HUES48 (cell line): ENCODE data around the gene TSPAN15.
"Not testable (repeated sequence)": the region's sequence is repeated elsewhere in the genome, so short reads cannot be mapped to it uniquely, and the experiment has no call there.

Experiments
- H3K27ac ChIP-seq: one replicate; pipeline ENCODE4 v1.7.0; 2013; ENCODE audit warnings: low read depth, low read length, inconsistent platforms
- H3K27me3 ChIP-seq: 2 replicates; pipeline ENCODE4 v1.6.1; 2013; ENCODE audit warnings: mild to moderate bottlenecking, low read length; ENCODE audit not compliant: control insufficient read depth, insufficient read depth
- H3K36me3 ChIP-seq: 2 replicates; pipeline ENCODE4 v1.6.1; 2013; ENCODE audit warnings: low read length; ENCODE audit not compliant: control insufficient read depth, insufficient read depth
- H3K4me1 ChIP-seq: 2 replicates; pipeline ENCODE4 v1.6.1; 2013; ENCODE audit warnings: mild to moderate bottlenecking, low read length; ENCODE audit not compliant: control insufficient read depth, insufficient read depth
- H3K4me3 ChIP-seq: 2 replicates; pipeline ENCODE4 v1.5.1; 2013; ENCODE audit warnings: mild to moderate bottlenecking, low read depth, low read length
- H3K9ac ChIP-seq: 2 replicates; pipeline ENCODE4 v1.6.1; 2013; ENCODE audit warnings: mild to moderate bottlenecking, low read depth, low read length, moderate library complexity
- H3K9me3 ChIP-seq: 2 replicates; pipeline ENCODE4 v1.6.1; 2013; ENCODE audit warnings: low read length; ENCODE audit not compliant: control insufficient read depth, insufficient read depth

TSPAN15 gene

DNA sequence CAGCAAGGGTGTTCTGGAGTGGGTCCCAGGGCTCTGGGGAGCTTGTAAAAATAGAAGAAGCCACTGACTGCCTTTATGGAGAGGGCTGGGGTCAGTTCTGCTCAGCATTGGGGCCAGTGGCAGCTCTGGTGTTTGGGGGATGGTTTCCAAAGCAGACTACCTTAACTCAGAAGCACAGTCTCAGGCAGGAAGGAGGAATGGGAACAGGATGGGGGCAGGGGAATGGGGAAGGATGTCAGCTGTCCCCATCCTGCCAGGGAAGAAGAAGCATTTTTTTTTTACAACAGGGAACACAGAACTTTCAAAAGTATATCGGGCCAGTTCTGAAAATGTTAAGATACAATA, 28.8 kb downstream of the TSPAN15 start:
- Histone ChIP-seq H3K9ac (no peak overlapping the region), H3K9me3 (no peaks in the 10 kb centered on the region), H3K27ac (no peak overlapping the region), H3K27me3 (no peaks in the 10 kb centered on the region), H3K36me3 (no peaks in the 10 kb centered on the region), H3K4me3 (no peak overlapping the region), H3K4me1 (no peaks in the 10 kb centered on the region)

DNA sequence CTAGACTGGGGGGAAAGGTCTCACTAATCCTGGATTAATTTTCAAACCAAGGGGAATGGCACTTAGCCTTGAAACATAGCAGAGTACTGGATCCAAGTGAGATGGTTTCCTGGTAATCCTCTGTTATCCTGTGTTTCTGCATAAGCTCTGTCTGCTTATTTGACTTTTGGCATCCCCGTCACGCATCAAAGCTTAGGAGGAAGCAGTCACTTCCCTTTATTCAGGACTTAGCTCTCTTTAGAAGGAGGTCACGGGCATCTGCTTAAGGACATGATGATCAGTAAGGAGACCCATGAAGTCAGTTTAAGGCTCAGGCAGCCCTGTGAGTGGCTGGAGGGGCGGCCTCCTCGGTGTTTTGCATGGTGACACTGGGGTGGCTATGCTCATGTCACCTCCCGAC, 30.0 kb downstream of the TSPAN15 start:
- Histone ChIP-seq H3K27ac (no peak overlapping the region), H3K4me1 (no peaks in the 10 kb centered on the region), H3K9me3 (no peaks in the 10 kb centered on the region), H3K9ac (no peak overlapping the region), H3K27me3 (no peaks in the 10 kb centered on the region), H3K36me3 (no peaks in the 10 kb centered on the region), H3K4me3 (no peak overlapping the region)

DNA sequence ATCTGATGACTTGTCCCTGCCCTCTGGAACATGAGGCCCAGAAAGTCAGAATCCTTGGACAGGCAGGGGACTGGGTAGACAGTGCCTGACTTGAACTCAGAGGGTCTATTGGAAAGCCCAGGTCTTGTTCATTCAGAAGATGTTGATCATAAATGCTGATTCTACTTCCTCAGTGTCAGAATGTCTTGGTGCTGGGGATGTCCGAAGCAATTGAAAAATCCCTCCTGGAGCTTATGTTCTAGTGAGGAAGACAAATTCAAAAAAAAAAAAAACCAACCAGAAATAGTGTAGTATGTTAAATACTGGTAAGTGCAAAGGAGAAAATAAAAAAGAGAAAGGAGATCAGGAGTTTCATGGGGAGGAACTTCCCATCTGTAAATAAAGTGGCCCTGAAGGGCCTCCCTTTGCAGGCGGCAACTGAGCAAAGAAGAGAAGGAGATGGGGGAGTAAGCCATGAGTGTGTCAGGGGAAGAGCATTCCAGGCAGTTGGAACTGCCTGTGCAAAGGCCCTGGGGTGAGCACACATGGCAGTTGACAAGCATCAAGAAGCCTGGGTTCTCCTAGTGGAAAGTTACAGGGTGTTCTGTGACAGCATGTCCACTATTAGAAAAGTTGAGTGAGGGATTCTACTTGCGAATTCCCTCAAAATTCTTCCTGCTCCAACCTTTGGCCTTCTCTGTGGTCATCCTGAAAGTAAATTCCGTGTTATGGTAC, 30.7 kb downstream of the TSPAN15 start:
- no peaks in the 10 kb centered on the region for H3K9me3 ChIP-seq

DNA sequence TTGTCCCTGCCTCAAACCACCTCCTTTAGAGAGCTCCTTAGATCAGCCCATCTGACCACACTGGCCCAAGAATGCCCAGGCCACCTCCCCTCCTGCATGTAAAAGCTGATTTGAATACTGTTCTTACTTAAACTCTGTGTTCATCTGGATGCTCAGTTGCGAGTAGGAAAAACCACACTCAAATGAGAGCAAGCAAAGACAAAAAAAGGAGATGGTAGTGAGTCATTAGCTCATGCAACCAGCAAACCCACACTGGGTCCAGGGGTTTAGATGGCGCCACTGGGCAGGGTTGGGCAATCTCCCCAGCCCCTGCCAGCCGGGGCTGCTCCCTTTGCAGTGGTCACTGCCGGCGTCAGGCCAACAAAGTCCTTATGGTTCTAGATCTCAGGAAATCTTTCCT, 32.7 kb downstream of the TSPAN15 start:
- H3K27me3 ChIP-seq, result no peaks in the 10 kb centered on the region
- H3K9me3 ChIP-seq, result no peaks in the 10 kb centered on the region; the same call in none of the 2 replicates
- H3K4me1 ChIP-seq, result no peaks in the 10 kb centered on the region
- no peak overlapping the region for H3K27ac ChIP-seq
- no peak overlapping the region for H3K9ac ChIP-seq
- no peak overlapping the region for H3K4me3 ChIP-seq
- no peaks in the 10 kb centered on the region for H3K36me3 ChIP-seq

More for the DNA sequence above, 30.7 kb downstream of the TSPAN15 start:
- Histone ChIP-seq H3K27me3 (no peaks in the 10 kb centered on the region), H3K4me1 (no peaks in the 10 kb centered on the region), H3K9ac (no peak overlapping the region), H3K27ac (no peak overlapping the region), H3K4me3 (no peak overlapping the region), H3K36me3 (no peaks in the 10 kb centered on the region)

DNA sequence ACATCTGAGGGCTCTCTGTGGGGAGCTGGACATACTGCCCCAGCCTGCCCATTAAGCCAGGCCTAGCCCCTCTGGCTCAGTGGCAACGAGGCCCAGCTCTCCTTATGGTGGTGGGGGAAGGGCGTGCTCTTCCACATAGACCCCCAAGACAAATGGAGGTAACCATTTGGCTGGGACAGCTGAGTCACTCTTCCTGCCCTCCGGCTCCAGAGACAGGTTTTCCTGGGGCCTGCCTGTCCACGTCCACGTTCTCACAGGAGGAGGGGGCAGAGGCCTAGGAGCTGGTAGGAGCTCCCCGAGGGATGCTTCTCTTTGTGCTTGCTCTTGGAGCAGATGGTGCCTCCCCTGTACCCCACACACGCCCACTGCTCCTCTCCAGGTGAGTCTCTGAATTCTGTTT, 33.5 kb downstream of the TSPAN15 start:
- Histone ChIP-seq H3K9me3 (peaks cover 6% of the 10 kb centered on the region), H3K36me3 (no peaks in the 10 kb centered on the region), H3K4me1 (no peaks in the 10 kb centered on the region), H3K4me3 (no peak overlapping the region), H3K9ac (no peak overlapping the region), H3K27me3 (no peaks in the 10 kb centered on the region), H3K27ac (no peak overlapping the region)

DNA sequence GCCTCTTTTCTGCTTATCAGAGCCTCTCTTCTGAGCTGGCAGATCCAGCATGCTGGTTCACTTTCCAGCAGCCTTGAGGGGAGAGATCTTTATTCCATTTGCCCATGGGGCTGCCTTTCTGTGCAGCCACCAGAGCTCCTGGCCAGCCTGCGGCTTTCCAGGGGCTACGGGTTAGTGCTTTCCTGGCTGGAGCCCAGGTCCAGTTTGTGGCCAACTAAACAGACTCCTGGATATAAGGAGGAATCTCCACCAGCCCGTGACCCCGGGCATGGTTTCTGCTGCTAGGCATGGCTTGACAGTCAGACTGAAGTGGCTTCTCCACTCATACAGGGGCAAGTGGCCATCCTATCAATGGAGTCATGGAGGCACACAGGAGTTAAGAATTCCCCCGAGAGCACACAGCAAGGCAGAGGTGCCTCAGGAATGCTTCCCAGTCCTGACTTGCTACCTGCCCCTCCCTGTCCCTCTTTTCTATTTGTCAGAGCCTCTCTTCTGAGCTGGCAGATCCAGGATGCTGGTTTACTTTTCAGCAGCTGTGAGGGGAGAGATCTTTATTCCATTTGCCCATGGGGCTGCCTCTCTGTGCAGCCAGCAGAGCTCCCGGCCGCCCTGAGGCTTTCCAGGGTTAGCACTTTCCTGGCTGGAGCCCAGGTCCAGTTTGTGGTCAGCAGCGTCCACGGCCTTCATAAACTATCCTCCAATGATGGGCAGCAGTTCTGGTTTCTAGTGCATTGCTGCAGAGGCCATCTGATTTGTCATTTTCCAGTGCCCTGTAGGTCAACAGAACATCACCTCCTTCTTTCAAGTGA, 35.9 kb downstream of the TSPAN15 start:
- H3K4me1 ChIP-seq, result no peaks in the 10 kb centered on the region
- no peak overlapping the region for H3K4me3 ChIP-seq
- H3K36me3 ChIP-seq, result no peaks in the 10 kb centered on the region
- peaks cover 8% of the 10 kb centered on the region for H3K9me3 ChIP-seq
- no peak overlapping the region for H3K9ac ChIP-seq
- H3K27me3 ChIP-seq, result no peaks in the 10 kb centered on the region
- no peak overlapping the region for H3K27ac ChIP-seq

DNA sequence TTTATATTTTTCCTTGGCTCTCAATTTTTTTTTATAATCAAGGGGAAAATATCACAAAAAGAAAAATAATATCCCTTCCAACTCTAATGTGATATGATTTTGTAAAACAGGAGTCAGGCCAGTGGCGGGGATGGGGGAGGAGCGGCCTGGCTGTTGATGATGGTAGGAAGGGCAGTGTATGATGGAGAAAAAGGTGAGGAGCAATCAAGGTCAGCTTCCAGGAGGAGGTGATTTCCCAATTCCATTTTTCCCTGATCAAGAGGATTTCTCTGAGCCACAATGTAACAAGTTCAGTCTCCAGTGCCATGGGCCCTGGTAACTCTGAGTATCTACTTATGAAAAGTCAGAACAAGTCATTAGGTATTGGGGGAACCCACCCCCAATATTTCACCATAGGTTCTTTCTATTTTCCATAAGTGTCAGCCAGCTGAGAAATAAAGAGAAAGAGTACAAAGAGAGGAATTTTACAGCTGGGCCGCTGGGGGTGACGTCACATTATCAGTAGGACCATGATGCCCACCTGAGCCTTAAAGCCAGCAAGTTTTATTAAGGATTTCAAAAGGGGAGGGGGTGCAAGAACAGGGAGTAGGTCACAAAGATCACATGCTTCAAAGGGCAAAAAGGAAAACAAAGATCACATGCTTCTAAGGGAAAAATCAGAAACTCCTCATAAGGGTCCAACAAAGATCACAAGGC, 37.0 kb downstream of the TSPAN15 start:
- not testable (repeated sequence) for H3K36me3 ChIP-seq, H3K9me3 ChIP-seq, H3K27ac ChIP-seq, H3K4me1 ChIP-seq, H3K27me3 ChIP-seq, H3K9ac ChIP-seq, H3K4me3 ChIP-seq

DNA sequence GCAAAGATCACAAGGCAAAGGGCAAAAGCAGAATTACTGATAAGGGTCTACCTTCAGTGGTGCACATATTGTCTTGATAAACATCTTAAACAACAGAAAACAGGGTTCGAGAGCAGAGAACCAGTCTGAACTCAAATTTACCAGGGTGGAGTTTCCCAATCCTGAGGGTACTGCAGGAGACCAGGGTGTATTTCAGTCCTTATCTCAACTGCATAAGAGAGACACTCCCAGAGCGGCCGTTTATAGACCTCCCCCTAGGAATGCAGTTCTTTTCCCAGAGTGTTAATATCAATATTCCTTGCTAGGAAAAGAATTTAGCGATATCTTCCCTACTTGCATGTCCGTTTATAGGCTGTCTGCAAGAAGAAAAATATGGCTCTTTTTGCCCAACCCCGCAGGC, 37.6 kb downstream of the TSPAN15 start:
- not testable (repeated sequence) for H3K9me3 ChIP-seq, H3K27ac ChIP-seq, H3K36me3 ChIP-seq, H3K4me1 ChIP-seq, H3K4me3 ChIP-seq, H3K27me3 ChIP-seq, H3K9ac ChIP-seq

DNA sequence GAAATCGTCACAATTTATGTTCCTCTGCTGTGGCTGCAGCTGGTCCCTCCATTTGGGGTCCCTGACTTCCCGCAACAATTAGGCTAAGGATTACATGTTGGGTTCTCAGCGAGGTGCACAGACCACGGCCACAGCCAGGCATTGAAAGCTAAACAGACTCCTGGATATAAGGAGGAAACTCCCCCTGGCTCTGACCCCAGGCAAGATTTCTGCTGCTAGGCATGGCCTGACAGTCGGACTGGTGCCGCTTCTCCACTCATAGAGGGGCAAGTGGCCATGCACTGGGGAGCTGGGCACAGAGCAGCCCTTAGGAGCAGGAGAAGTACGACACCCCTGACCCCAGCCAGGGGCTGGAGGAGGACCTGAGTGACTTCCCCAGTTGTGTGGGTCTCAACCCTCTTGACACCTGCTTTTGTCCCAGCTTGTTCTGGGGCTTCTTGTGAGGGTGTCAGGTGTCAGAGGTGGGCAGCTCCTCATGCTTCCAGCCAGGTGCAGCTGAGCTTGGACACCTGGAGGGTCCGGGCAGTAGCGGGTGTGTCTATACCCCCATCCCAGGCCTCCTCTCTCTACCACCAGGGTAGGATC, 38.3 kb downstream of the TSPAN15 start:
- Histone ChIP-seq H3K9ac (no peak overlapping the region), H3K9me3 (peaks cover 8% of the 10 kb centered on the region), H3K27ac (no peak overlapping the region), H3K36me3 (no peaks in the 10 kb centered on the region), H3K27me3 (no peaks in the 10 kb centered on the region), H3K4me1 (no peaks in the 10 kb centered on the region), H3K4me3 (no peak overlapping the region)

DNA sequence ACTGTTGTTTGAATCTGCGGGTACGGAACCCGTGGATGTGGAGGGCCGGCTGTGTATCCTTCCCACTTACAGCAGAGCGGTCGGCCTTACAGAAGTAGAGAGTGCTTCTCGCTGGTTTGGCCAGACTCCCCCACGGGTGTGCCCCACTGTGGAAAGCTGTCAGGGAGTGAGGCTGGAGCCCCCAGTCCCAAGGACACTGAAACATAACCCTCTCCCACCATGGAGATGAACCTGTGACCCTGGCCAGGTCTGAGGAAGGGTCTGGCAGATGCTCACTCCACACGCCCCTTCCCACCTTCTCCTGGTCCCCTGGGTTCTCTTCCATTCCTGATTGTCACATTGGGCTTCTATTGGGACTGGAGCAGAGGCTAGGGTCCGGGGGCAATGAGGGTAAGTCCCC, 39.6 kb downstream of the TSPAN15 start:
- no peaks in the 10 kb centered on the region for H3K36me3 ChIP-seq
- H3K9me3 ChIP-seq, result peaks cover 8% of the 10 kb centered on the region
- no peak overlapping the region for H3K9ac ChIP-seq
- no peaks in the 10 kb centered on the region for H3K4me1 ChIP-seq
- H3K27ac ChIP-seq, result no peak overlapping the region
- no peak overlapping the region for H3K4me3 ChIP-seq
- H3K27me3 ChIP-seq, result no peaks in the 10 kb centered on the region

DNA sequence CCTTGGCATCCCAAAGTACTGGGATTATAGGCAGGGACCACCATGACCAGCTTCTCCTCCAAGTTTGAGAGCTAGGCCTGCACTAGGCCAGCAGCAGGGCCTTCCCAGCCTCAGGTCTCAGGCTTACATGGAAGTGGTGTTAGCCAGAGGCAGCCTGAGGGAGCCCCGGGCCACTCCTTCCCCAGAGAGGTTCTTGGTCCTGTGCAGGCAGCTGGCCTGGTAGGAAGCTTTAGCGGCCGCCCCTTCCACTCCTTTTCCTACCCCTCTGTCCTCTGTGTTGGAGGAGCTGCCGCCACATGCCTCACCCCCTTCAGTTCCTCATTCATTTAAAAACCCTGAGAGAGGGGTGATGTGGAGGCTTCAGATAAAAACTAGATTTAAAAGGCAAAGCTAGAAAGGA, 40.3 kb downstream of the TSPAN15 start:
- Histone ChIP-seq H3K9ac (no peak overlapping the region), H3K4me3 (no peak overlapping the region), H3K36me3 (no peaks in the 10 kb centered on the region), H3K4me1 (no peaks in the 10 kb centered on the region), H3K27ac (no peak overlapping the region), H3K9me3 (peaks cover 8% of the 10 kb centered on the region), H3K27me3 (no peaks in the 10 kb centered on the region)
